ENCODE data around the gene FKBP3. TPM values are rescaled to one million over a fixed set of nuclear protein-coding genes. Genes with fewer than 3 reads are reported as not detected.
"Not testable (repeated sequence)": the region's sequence is repeated elsewhere in the genome, so short reads cannot be mapped to it uniquely, and the experiment has no call there.

FKBP3 gene
- total RNA-seq, 1 donor from 2014 or later: 95.1 TPM

GRCh38 chr14:45156067-45156466 lies 21.8 kb upstream of the FKBP3 start:
- H3K4me3 Mint-ChIP-seq (ENCODE audit: unreplicated experiment): no peak overlapping the region
- no peak for TF ChIP-seq CTCF (IDR thresholded peaks at IDR 0.05; ENCODE audit: partially characterized antibody, unreplicated experiment)
- H3K27me3 Mint-ChIP-seq (ENCODE audit: unreplicated experiment): no peaks in the 10 kb centered on the region
- H3K4me1 Mint-ChIP-seq (ENCODE audit: low read depth, unreplicated experiment): no peaks in the 10 kb centered on the region
- DNase-seq: no peak
- no peaks in the 10 kb centered on the region for H3K9me3 Mint-ChIP-seq (ENCODE audit: unreplicated experiment)
- no peak overlapping the region for H3K27ac Mint-ChIP-seq (ENCODE audit: unreplicated experiment)
- H3K36me3 Mint-ChIP-seq (ENCODE audit: unreplicated experiment): no peaks in the 10 kb centered on the region

- H3K27ac Mint-ChIP-seq (ENCODE audit: unreplicated experiment): no peak overlapping the region
These were observed 16.2 kb upstream of the FKBP3 start for GRCh38 chr14:45150386-45150890.

GRCh38 chr14:45149602-45150001 lies 15.3 kb upstream of the FKBP3 start:
- H3K27me3 Mint-ChIP-seq (ENCODE audit: unreplicated experiment): peaks cover 2% of the 10 kb centered on the region
- no peak overlapping the region for H3K4me3 Mint-ChIP-seq (ENCODE audit: unreplicated experiment)
- TF ChIP-seq CTCF (IDR thresholded peaks at IDR 0.05; ENCODE audit: partially characterized antibody, unreplicated experiment): no peak
- H3K4me1 Mint-ChIP-seq (ENCODE audit: low read depth, unreplicated experiment): no peaks in the 10 kb centered on the region
- no peak for DNase-seq
- H3K27ac Mint-ChIP-seq (ENCODE audit: unreplicated experiment): no peak overlapping the region
- H3K36me3 Mint-ChIP-seq (ENCODE audit: unreplicated experiment): no peaks in the 10 kb centered on the region
- H3K9me3 Mint-ChIP-seq (ENCODE audit: unreplicated experiment): peaks cover 2% of the 10 kb centered on the region

More at GRCh38 chr14:45150386-45150890, 16.2 kb upstream of the FKBP3 start:
- no peak for DNase-seq
- Mint-ChIP-seq H3K4me1 (ENCODE audit: low read depth, unreplicated experiment) (no peaks in the 10 kb centered on the region), H3K4me3 (ENCODE audit: unreplicated experiment) (no peak overlapping the region), H3K9me3 (ENCODE audit: unreplicated experiment) (peaks cover 2% of the 10 kb centered on the region), H3K36me3 (ENCODE audit: unreplicated experiment) (no peaks in the 10 kb centered on the region), H3K27me3 (ENCODE audit: unreplicated experiment) (peaks cover 2% of the 10 kb centered on the region)
- TF ChIP-seq CTCF (IDR thresholded peaks at IDR 0.05; ENCODE audit: partially characterized antibody, unreplicated experiment): no peak

GRCh38 chr14:45145214-45145613 lies 10.9 kb upstream of the FKBP3 start:
- no peak for DNase-seq
- TF ChIP-seq CTCF (IDR thresholded peaks at IDR 0.05; ENCODE audit: partially characterized antibody, unreplicated experiment): no peak
- Mint-ChIP-seq H3K27ac (ENCODE audit: unreplicated experiment) (no peak overlapping the region), H3K4me3 (ENCODE audit: unreplicated experiment) (no peak overlapping the region), H3K36me3 (ENCODE audit: unreplicated experiment) (no peaks in the 10 kb centered on the region), H3K27me3 (ENCODE audit: unreplicated experiment) (peaks cover 2% of the 10 kb centered on the region), H3K9me3 (ENCODE audit: unreplicated experiment) (peaks cover 2% of the 10 kb centered on the region), H3K4me1 (ENCODE audit: low read depth, unreplicated experiment) (no peaks in the 10 kb centered on the region)

GRCh38 chr14:45144658-45145057 lies 10.4 kb upstream of the FKBP3 start:
- Mint-ChIP-seq H3K4me1 (ENCODE audit: low read depth, unreplicated experiment) (no peaks in the 10 kb centered on the region), H3K27me3 (ENCODE audit: unreplicated experiment) (peaks cover 2% of the 10 kb centered on the region), H3K36me3 (ENCODE audit: unreplicated experiment) (no peaks in the 10 kb centered on the region), H3K4me3 (ENCODE audit: unreplicated experiment) (no peak overlapping the region), H3K27ac (ENCODE audit: unreplicated experiment) (no peak overlapping the region), H3K9me3 (ENCODE audit: unreplicated experiment) (peaks cover 2% of the 10 kb centered on the region)
- TF ChIP-seq CTCF (IDR thresholded peaks at IDR 0.05; ENCODE audit: partially characterized antibody, unreplicated experiment): no peak
- DNase-seq: no peak

- H3K27ac Mint-ChIP-seq (ENCODE audit: unreplicated experiment): not testable (repeated sequence)
These were observed 7.8 kb upstream of the FKBP3 start for GRCh38 chr14:45142083-45142482.

More at GRCh38 chr14:45142083-45142482, 7.8 kb upstream of the FKBP3 start:
- H3K4me3 Mint-ChIP-seq (ENCODE audit: unreplicated experiment); DNase-seq; H3K27me3 Mint-ChIP-seq (ENCODE audit: unreplicated experiment); H3K9me3 Mint-ChIP-seq (ENCODE audit: unreplicated experiment); H3K4me1 Mint-ChIP-seq (ENCODE audit: low read depth, unreplicated experiment); H3K36me3 Mint-ChIP-seq (ENCODE audit: unreplicated experiment): not testable (repeated sequence)
